HepG2 (cell line): ENCODE data around the gene RPGR. TPM values are rescaled to one million over a fixed set of nuclear protein-coding genes. Genes with fewer than 3 reads are reported as not detected.

Source experiments
- AHDC1 ChIP-seq: sonication (generic); formaldehyde crosslinking; IDR thresholded peaks from 2 replicates; pipeline ENCODE4 v1.5.1; 2020; ENCODE audit warnings: mild to moderate bottlenecking, missing genetic modification reagents, borderline replicate concordance
- ELF3 ChIP-seq: IDR thresholded peaks from 2 replicates; pipeline ENCODE4 v1.6.1; 2016; ENCODE audit warnings: missing genetic modification reagents, missing compliant biosample characterization
- HMGA1 ChIP-seq: sonication (generic); formaldehyde crosslinking; conservative IDR thresholded peaks from 2 replicates; pipeline ENCODE4 v1.4.0; 2020; ENCODE audit warnings: missing genetic modification reagents
- MBNL3 ChIP-seq: fragments of 250-450 bp; sonication (Bioruptor Pico); conservative IDR thresholded peaks from 2 replicates; pipeline ENCODE4 v1.8.0; 2022; ENCODE audit warnings: mild to moderate bottlenecking, inconsistent platforms
- MLLT10 ChIP-seq: sonication (generic); formaldehyde crosslinking; IDR thresholded peaks from 2 replicates; pipeline ENCODE4 v1.4.0; 2020; ENCODE audit warnings: missing genetic modification reagents
- NFE2L2 ChIP-seq: fragments of 150-350 bp; IDR thresholded peaks from 2 replicates; pipeline ENCODE4 v1.6.1; 2014; ENCODE audit warnings: low read length
- NONO ChIP-seq, 2 experiments: fragments of 450-650 bp in 1 of 2; sonication (generic) in 1 of 2; formaldehyde crosslinking in 1 of 2; IDR thresholded peaks in 1 of 2; conservative IDR thresholded peaks in 1 of 2; 2 replicates each; pipeline versions ENCODE4 v1.6.1 to v1.8.0; 2017 to 2022; ENCODE audit warnings: mild to moderate bottlenecking in 1 of 2, missing genetic modification reagents in 1 of 2, moderate library complexity in 1 of 2
- RBM39 ChIP-seq: fragments of 200-400 bp; formaldehyde crosslinking; IDR thresholded peaks from one replicate; pipeline ENCODE4 v1.6.1; 2018; ENCODE audit warnings: antibody characterized with exemption, mild to moderate bottlenecking, low read depth, low read length; ENCODE audit not compliant: poor library complexity, severe bottlenecking
- ZBTB2 ChIP-seq: sonication (generic); formaldehyde crosslinking; IDR thresholded peaks from 2 replicates; pipeline ENCODE4 v1.8.0; 2022; ENCODE audit warnings: low read depth, missing genetic modification reagents
- ZMYM4 ChIP-seq: sonication (generic); formaldehyde crosslinking; IDR thresholded peaks from 2 replicates; pipeline ENCODE4 v1.8.1; 2023; ENCODE audit warnings: mild to moderate bottlenecking, missing genetic modification reagents
- ZNF318 ChIP-seq: sonication (generic); formaldehyde crosslinking; IDR thresholded peaks from 2 replicates; pipeline ENCODE4 v1.4.0; 2020; ENCODE audit warnings: mild to moderate bottlenecking, missing genetic modification reagents
- polyA plus RNA-seq, 8 experiments: library from polyadenylated mRNA; depleted of rRNA in 3 of 8; stranded (reverse) in 7 of 8; unstranded in 1 of 8; fragments of >200 nt; fragmentation: Illumina TruSeq in 4 of 8; extraction: Trizol in 4 of 8; gene quantifications; 2 replicates each; pipeline versions ENCODE4 v1.2.1 to v1.2.3, GENCODE V29; 2011 to 2016; ENCODE audit warnings: low read depth in 4 of 8, missing spikeins in 1 of 8, mixed read lengths in 1 of 8; ENCODE audit not compliant: insufficient read depth in 1 of 8
- total RNA-seq, 5 experiments: library from RNA; depleted of rRNA; stranded (reverse); fragments of >200 nt; fragmentation: Illumina TruSeq; extraction: Trizol; gene quantifications; 2 replicates each; pipeline ENCODE4 v1.2.3, GENCODE V29; 2016; ENCODE audit warnings: low read depth in 1 of 5

Gene RPGR
- total and polyA plus RNA-seq, 2 of the 13 experiments (the other 11 are each of a cell fraction or from before 2014, with no cell fraction given), result 2.1 to 12.1 TPM

GRCh38 chrX:38342853-38343778, 15.8 kb upstream of the RPGR start (continued):
- TF ChIP-seq ZNF318 (no peak), MBNL3 (CRISPR knock-in tag) (no peak), RBM39 (no peak), ELF3 (CRISPR knock-in tag) (0 out of 2 replicates have a peak, but pooled peaks have one; percentile 31), HMGA1 (no peak), NONO (IDR thresholded peaks at IDR 0.05) (no peak), NONO (CRISPR knock-in tag; conservative IDR thresholded peaks at IDR 0.05) (0 out of 2 replicates have a peak, but pooled peaks have one; percentile 21), ZMYM4 (CRISPR knock-in tag) (peak; percentile 44), NFE2L2 (no peak), AHDC1 (0 out of 2 replicates have a peak, but pooled peaks have one; percentile 55), ZBTB2 (no peak), MLLT10 (CRISPR knock-in tag) (no peak)
